K562 (cell line): ENCODE results near the gene TMEM203. TPM values are rescaled to one million over a fixed set of nuclear protein-coding genes. Genes with fewer than 3 reads are reported as not detected.
A peak's percentile ranks its signal among the peaks of the same experiment; 100 is the strongest.

ENCODE experiments used
- CHCHD3 ChIP-seq: fragments of 250-450 bp; sonication (Bioruptor Pico); IDR thresholded peaks from 2 replicates; pipeline ENCODE4 v2.1.2; 2022; ENCODE audit warnings: mild to moderate bottlenecking
- DACH1 ChIP-seq: fragments of 450-650 bp; IDR thresholded peaks from 2 replicates; pipeline ENCODE4 v1.6.1; 2018; ENCODE audit not compliant: partially characterized antibody
- ETV6 ChIP-seq, 3 experiments: fragments of 150-350 bp in 1 of 3; sonication (generic) in 1 of 3; formaldehyde crosslinking in 1 of 3; IDR thresholded peaks; 2 replicates each; pipeline versions ENCODE4 v1.6.1 to v1.8.0; 2014 to 2022; ENCODE audit warnings: borderline replicate concordance in 2 of 3, low read depth in 2 of 3, antibody characterized with exemption in 1 of 3, low read length in 1 of 3, mild to moderate bottlenecking in 1 of 3, missing genetic modification reagents in 1 of 3
- FOXJ3 ChIP-seq: sonication (generic); formaldehyde crosslinking; IDR thresholded peaks from 2 replicates; pipeline ENCODE4 v1.4.0; 2020; ENCODE audit warnings: mild to moderate bottlenecking, missing genetic modification reagents
- KLF1 ChIP-seq: fragments of 450-650 bp; IDR thresholded peaks from 2 replicates; pipeline ENCODE4 v1.6.1; 2016; ENCODE audit warnings: missing genetic modification characterization, missing compliant biosample characterization
- LARP7 ChIP-seq: fragments of 450-650 bp; IDR thresholded peaks from 2 replicates; pipeline ENCODE4 v1.6.1; 2016
- PHTF2 ChIP-seq: fragments of 250-450 bp; sonication (Bioruptor Pico); IDR thresholded peaks from 2 replicates; pipeline ENCODE4 v1.5.0; 2021; ENCODE audit warnings: mild to moderate bottlenecking
- POLR2G ChIP-seq: fragments of 200-400 bp; formaldehyde crosslinking; IDR thresholded peaks from 2 replicates; pipeline ENCODE4 v1.6.1; 2017; ENCODE audit warnings: low read depth, mild to moderate bottlenecking, antibody characterized with exemption, low read length, moderate library complexity
- SAFB ChIP-seq: fragments of 200-400 bp; formaldehyde crosslinking; IDR thresholded peaks from 2 replicates; pipeline ENCODE4 v1.6.1; 2017; ENCODE audit warnings: low read depth, low read length, borderline replicate concordance
- SP2 ChIP-seq: IDR thresholded peaks from 2 replicates; pipeline ENCODE4 v1.6.1; 2011; ENCODE audit warnings: mild to moderate bottlenecking, low read depth, low read length, moderate library complexity; ENCODE audit not compliant: poor library complexity, severe bottlenecking; ENCODE audit errors: extremely low read depth
- TGIF2 ChIP-seq: sonication (generic); formaldehyde crosslinking; IDR thresholded peaks from 2 replicates; pipeline ENCODE4 v1.8.1; 2022; ENCODE audit warnings: mild to moderate bottlenecking, missing genetic modification reagents, moderate library complexity
- TRIM28 ChIP-seq: fragments of 450-650 bp; IDR thresholded peaks from 2 replicates; pipeline ENCODE4 v1.6.1; 2017
- ZBTB5 ChIP-seq: fragments of 450-650 bp; IDR thresholded peaks from 2 replicates; pipeline ENCODE4 v1.6.1; 2017; ENCODE audit warnings: antibody characterized with exemption
- ZFX ChIP-seq: sonication (generic); formaldehyde crosslinking; IDR thresholded peaks from 2 replicates; pipeline ENCODE4 v1.8.0; 2022; ENCODE audit warnings: mild to moderate bottlenecking, missing genetic modification reagents, moderate library complexity
- ZNF584 ChIP-seq: fragments of 200-800 bp; sonication (Bioruptor generic); IDR thresholded peaks from 2 replicates; pipeline ENCODE4 v1.6.1; 2016; ENCODE audit warnings: low read depth, mild to moderate bottlenecking, missing genetic modification characterization, missing compliant biosample characterization
- polyA plus RNA-seq, 8 experiments: library from polyadenylated mRNA; depleted of rRNA in 4 of 8; stranded (reverse) in 5 of 8; unstranded in 3 of 8; fragments of >200 nt; fragmentation: Nextera tagmentation in 2 of 8; fragmentation: Illumina TruSeq in 1 of 8; extraction: Ambion mirVana in 2 of 8; extraction: Trizol in 1 of 8; gene quantifications; 2 replicates each; pipeline versions ENCODE4 v1.2.1 to v1.2.3, GENCODE V29; 2011 to 2014; ENCODE audit warnings: inconsistent platforms in 1 of 8, missing spikeins in 1 of 8
- total RNA-seq, 7 experiments: library from RNA; depleted of rRNA in 6 of 7; stranded (reverse); fragments of >200 nt in 6 of 7; fragmentation: Illumina TruSeq in 2 of 7; extraction: Trizol in 2 of 7; gene quantifications; 2 replicates each; pipeline versions ENCODE4 v1.2.1 to v1.2.3, GENCODE V29; 2011 to 2021; ENCODE audit warnings: low replicate concordance in 1 of 7
- TF ChIP-seq, protein P1 (sequence below), 3 experiments: fragments of 200-800 bp in 1 of 3; fragments of 250-450 bp in 1 of 3; fragments of 450-650 bp in 1 of 3; sonication (Bioruptor Pico) in 1 of 3; sonication (Bioruptor generic) in 1 of 3; formaldehyde crosslinking in 1 of 3; IDR thresholded peaks; 2 replicates each; pipeline versions ENCODE4 v1.6.1 to v1.8.0; 2016 to 2022; ENCODE audit warnings: mild to moderate bottlenecking in 2 of 3, missing genetic modification characterization in 2 of 3, missing compliant biosample characterization in 1 of 3, moderate library complexity in 1 of 3
- TF ChIP-seq, protein P2 (sequence below): fragments of 250-450 bp; sonication (Bioruptor Pico); IDR thresholded peaks from 2 replicates; pipeline ENCODE4 v1.5.0; 2020; ENCODE audit warnings: mild to moderate bottlenecking

Gene TMEM203
- total and polyA plus RNA-seq, 9 of the 15 experiments (the other 6 are each of a cell fraction or from before 2014, with no cell fraction given): 8.8 to 59.5 (median 37.6) TPM

- TF ChIP-seq ZBTB5: no peak
- peak; percentile 92 for TF ChIP-seq POLR2G
- no peak for TF ChIP-seq LARP7
- TF ChIP-seq DACH1: no peak
- peak; percentile 43; the same call in 1 of the 2 replicates for TF ChIP-seq ZFX
- TF ChIP-seq PHTF2 (CRISPR knock-in tag): no peak
- 0 out of 2 replicates have a peak, but pooled peaks have one; percentile 79 for TF ChIP-seq TGIF2 (CRISPR knock-in tag)
- TF ChIP-seq CHCHD3 (CRISPR knock-in tag): no peak
- TF ChIP-seq SP2: no peak
- TF ChIP-seq, protein P1, sequence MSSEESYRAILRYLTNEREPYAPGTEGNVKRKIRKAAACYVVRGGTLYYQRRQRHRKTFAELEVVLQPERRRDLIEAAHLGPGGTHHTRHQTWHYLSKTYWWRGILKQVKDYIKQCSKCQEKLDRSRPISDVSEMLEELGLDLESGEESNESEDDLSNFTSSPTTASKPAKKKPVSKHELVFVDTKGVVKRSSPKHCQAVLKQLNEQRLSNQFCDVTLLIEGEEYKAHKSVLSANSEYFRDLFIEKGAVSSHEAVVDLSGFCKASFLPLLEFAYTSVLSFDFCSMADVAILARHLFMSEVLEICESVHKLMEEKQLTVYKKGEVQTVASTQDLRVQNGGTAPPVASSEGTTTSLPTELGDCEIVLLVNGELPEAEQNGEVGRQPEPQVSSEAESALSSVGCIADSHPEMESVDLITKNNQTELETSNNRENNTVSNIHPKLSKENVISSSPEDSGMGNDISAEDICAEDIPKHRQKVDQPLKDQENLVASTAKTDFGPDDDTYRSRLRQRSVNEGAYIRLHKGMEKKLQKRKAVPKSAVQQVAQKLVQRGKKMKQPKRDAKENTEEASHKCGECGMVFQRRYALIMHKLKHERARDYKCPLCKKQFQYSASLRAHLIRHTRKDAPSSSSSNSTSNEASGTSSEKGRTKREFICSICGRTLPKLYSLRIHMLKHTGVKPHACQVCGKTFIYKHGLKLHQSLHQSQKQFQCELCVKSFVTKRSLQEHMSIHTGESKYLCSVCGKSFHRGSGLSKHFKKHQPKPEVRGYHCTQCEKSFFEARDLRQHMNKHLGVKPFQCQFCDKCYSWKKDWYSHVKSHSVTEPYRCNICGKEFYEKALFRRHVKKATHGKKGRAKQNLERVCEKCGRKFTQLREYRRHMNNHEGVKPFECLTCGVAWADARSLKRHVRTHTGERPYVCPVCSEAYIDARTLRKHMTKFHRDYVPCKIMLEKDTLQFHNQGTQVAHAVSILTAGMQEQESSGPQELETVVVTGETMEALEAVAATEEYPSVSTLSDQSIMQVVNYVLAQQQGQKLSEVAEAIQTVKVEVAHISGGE (CRISPR knock-in tag; IDR thresholded peaks at IDR 0.05): no peak
- TF ChIP-seq ZNF584 (CRISPR knock-in tag): no peak
- no peak for TF ChIP-seq TRIM28
- TF ChIP-seq FOXJ3 (CRISPR knock-in tag): no peak
- TF ChIP-seq KLF1: no peak
- no peak for TF ChIP-seq ETV6 (IDR thresholded peaks at IDR 0.05; ENCODE audit: borderline replicate concordance in 1 of 2, low read depth in 2 of 2, low read length in 1 of 2)
- no peak for TF ChIP-seq ETV6 (CRISPR knock-in tag; IDR thresholded peaks at IDR 0.05; ENCODE audit: borderline replicate concordance)
- TF ChIP-seq, protein P2, sequence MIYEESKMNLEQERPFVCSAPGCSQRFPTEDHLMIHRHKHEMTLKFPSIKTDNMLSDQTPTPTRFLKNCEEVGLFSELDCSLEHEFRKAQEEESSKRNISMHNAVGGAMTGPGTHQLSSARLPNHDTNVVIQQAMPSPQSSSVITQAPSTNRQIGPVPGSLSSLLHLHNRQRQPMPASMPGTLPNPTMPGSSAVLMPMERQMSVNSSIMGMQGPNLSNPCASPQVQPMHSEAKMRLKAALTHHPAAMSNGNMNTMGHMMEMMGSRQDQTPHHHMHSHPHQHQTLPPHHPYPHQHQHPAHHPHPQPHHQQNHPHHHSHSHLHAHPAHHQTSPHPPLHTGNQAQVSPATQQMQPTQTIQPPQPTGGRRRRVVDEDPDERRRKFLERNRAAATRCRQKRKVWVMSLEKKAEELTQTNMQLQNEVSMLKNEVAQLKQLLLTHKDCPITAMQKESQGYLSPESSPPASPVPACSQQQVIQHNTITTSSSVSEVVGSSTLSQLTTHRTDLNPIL (CRISPR knock-in tag): no peak
- peak; percentile 39; the same call in 1 of the 2 replicates for TF ChIP-seq SAFB
Measured at GRCh38 chr9:137241490-137242268, 36.2 kb upstream of the TMEM203 start (continued).
